C4-2B (cell line): ENCODE data around the gene HEATR5B.

Experiments used
- ZFX ChIP-seq: fragments of 450-650 bp; IDR thresholded peaks from 2 replicates; pipeline ENCODE4 v1.6.1; 2017
- TF ChIP-seq, protein P1 (sequence below): fragments of 450-650 bp; conservative IDR thresholded peaks from 2 replicates; pipeline ENCODE4 v1.5.1; 2017; ENCODE audit warnings: mild to moderate bottlenecking

DNA sequence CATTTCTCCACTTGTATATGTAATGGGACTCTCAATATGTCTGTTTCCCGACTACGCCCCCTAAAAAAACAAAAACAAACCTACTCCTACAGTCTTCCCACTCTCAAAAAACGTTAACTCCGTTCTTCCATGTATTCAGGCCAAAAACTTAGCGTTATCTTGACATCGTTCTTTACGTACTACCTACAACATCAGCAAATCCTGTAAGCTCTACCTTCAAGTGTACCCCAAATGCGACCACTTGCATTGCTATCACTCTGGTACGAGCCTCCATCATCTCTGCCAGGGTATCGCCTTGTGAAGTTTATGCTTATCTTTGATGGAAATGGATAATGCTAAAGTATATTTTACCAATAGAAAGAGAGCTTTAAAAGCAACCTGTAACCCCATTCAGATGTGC is 625 bp upstream of the HEATR5B start:
- TF ChIP-seq, protein P1, sequence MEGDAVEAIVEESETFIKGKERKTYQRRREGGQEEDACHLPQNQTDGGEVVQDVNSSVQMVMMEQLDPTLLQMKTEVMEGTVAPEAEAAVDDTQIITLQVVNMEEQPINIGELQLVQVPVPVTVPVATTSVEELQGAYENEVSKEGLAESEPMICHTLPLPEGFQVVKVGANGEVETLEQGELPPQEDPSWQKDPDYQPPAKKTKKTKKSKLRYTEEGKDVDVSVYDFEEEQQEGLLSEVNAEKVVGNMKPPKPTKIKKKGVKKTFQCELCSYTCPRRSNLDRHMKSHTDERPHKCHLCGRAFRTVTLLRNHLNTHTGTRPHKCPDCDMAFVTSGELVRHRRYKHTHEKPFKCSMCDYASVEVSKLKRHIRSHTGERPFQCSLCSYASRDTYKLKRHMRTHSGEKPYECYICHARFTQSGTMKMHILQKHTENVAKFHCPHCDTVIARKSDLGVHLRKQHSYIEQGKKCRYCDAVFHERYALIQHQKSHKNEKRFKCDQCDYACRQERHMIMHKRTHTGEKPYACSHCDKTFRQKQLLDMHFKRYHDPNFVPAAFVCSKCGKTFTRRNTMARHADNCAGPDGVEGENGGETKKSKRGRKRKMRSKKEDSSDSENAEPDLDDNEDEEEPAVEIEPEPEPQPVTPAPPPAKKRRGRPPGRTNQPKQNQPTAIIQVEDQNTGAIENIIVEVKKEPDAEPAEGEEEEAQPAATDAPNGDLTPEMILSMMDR = no peak
- no peak for TF ChIP-seq ZFX
